ENCODE data around the gene VSTM2L. TPM values are rescaled to one million over a fixed set of nuclear protein-coding genes. Genes with fewer than 3 reads are reported as not detected.
A peak's percentile ranks its signal among the peaks of the same experiment; 100 is the strongest.

Gene VSTM2L
- total and polyA plus RNA-seq, 2 of the 13 experiments (the other 11 are each of a cell fraction or from before 2014, with no cell fraction given) = not detected

DNA sequence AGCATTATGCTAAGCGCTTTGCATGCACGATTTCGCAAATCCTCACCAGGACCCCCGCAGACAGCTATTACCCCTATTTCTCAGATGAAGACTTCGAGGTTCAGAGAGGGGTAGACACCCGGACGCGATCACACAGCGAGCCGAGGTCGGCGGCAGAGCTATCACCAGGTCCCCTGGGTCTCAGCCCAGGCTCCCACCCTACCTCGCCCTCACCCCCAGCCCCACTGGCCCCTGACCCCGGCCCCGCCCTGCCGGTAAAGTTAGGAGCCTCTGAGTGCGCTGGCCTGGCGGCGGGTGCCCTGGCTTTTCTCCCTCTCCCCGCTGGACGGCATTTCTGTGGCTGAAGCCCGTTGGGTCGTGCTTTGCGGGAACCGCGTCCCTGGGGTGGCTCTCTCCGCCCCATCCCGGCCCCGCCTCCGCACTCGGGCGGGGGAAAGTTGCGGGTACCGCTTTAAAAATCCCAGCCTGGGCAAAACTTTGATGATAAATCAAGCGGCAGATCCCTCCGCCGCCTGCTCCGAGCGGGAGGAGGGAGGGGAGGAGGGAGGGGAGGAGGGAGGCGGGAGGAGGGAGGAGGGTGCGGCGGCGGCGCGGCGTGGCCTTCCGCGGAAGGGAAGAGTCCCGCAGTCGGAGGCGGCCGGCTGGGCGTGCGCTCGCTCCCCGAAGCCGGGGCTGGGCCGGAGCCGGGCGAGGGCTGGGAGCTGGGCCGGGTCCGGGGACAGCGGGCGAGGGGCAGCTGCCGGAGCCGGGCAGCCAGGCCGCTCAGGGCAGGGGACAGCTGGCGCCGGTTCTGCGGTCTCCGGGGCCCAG, at the start of gene VSTM2L (continued):
- TF ChIP-seq, protein P1, sequence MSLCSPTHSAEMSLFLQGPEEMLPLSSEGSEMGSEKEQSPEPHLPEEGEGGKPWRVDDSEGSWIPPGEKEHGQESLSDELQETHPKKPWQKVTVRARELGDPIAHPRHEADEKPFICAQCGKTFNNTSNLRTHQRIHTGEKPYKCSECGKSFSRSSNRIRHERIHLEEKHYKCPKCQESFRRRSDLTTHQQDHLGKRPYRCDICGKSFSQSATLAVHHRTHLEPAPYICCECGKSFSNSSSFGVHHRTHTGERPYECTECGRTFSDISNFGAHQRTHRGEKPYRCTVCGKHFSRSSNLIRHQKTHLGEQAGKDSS (CRISPR knock-in tag; IDR thresholded peaks at IDR 0.05; ENCODE audit: borderline replicate concordance, low read depth) = no peak
- 0 out of 2 replicates have a peak, but pooled peaks have one; percentile 26 for TF ChIP-seq TMF1 (CRISPR knock-in tag; IDR thresholded peaks at IDR 0.05; ENCODE audit: low read depth)
- TF ChIP-seq CHCHD3 (CRISPR knock-in tag; IDR thresholded peaks at IDR 0.05) = 0 out of 2 replicates have a peak, but pooled peaks have one; percentile 23

DNA sequence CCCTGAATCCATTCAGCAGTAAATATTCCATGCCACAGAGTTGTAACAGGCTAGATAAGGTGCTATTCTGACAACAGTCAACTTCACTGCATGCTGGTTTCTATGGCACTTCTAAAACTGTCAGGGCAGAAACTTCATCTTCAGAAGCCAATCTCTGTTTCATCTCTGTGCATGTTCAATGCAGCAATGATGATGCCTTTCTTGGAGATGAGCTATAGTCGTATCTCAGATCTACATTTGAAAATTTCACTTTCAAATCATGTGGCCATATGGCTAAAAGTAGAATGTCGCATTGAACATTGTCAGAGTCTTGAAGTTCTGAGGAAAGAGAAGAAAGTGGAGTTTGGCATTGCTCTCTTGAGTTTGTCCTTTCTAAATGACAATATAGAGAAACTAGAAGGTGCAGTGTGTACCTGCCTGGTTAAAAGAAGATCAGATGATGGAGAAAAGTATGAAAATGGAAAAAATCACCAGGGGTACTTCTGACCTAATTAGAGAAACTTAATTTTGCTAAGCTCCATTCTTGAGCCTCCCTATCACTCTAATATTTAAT, 49.0 kb upstream of the VSTM2L start:
- BruUV-seq (replicated peaks) = no TSS peak
- H4K20me1 ChIP-seq (ENCODE audit: insufficient read depth, low read length) = no peaks in the 10 kb centered on the region
- peaks cover 9 to 48% of the 10 kb centered on the region in 2 experiments for H3K36me3 ChIP-seq (replicated peaks in 1 of 2; ENCODE audit: control insufficient read depth in 1 of 2, insufficient read depth in 2 of 2, low read length in 2 of 2)
- POLR2A ChIA-PET = no interaction called here
- FAIRE-seq (no peak), DNase-seq (ENCODE audit: low spot score) (no peak), ATAC-seq (no peak)
- in situ Hi-C loops (cut with HindIII; ENCODE audit: extremely low pct_ligation_motif_present, low pct_unique_long_range_greater_than_20kb) = no loop called here
- H3K4me1 ChIP-seq (ENCODE audit: insufficient read depth, low read length) = no peaks in the 10 kb centered on the region
- WGBS (ENCODE audit: low lambda C conversion rate) = 96% methylated on average over 2 of the region's 2 CpGs
- intact Hi-C loops (cut with micrococcal nuclease; ENCODE audit: unreplicated experiment) = no loop called here
- CTCF ChIA-PET (ENCODE audit: low intra/inter-chr PET ratio, low total read pairs) = no interaction called here
- H3K27ac ChIP-seq (ENCODE audit: extremely low read length, insufficient read depth, low read length) = no peak overlapping the region
- H3K9me3 ChIP-seq (ENCODE audit: low read length) = no peaks in the 10 kb centered on the region
- H2AFZ ChIP-seq (ENCODE audit: low read length) = no peak overlapping the region
- no peak overlapping the region for H3K4me2 ChIP-seq (ENCODE audit: low read depth, low read length)
- no peaks in the 10 kb centered on the region for H3K27me3 ChIP-seq (ENCODE audit: control insufficient read depth in 1 of 2, insufficient read depth in 2 of 2, low read length in 2 of 2)
- H3K79me2 ChIP-seq (ENCODE audit: insufficient read depth, low read length) = no peaks in the 10 kb centered on the region
- no peak overlapping the region for H3K9ac ChIP-seq (ENCODE audit: insufficient read depth, low read depth, low read length)
- H3K4me3 ChIP-seq (replicated peaks in 1 of 3; ENCODE audit: insufficient read depth in 1 of 3, low read depth in 2 of 3, low read length in 3 of 3) = no peak overlapping the region
- TF ChIP-seq ZNF607 (CRISPR knock-in tag; IDR thresholded peaks at IDR 0.05; ENCODE audit: borderline replicate concordance) (no peak), TAF1 (CRISPR knock-in tag; IDR thresholded peaks at IDR 0.05) (no peak), DNMT1 (CRISPR knock-in tag; IDR thresholded peaks at IDR 0.05) (no peak), ZNF670 (CRISPR knock-in tag; IDR thresholded peaks at IDR 0.05; ENCODE audit: borderline replicate concordance) (no peak), JARID2 (CRISPR knock-in tag; IDR thresholded peaks at IDR 0.05; ENCODE audit: insufficient replicate concordance) (no peak), THAP11 (CRISPR knock-in tag; IDR thresholded peaks at IDR 0.05) (no peak), ZNF629 (CRISPR knock-in tag; conservative IDR thresholded peaks at IDR 0.05) (no peak), FOXK2 (IDR thresholded peaks at IDR 0.05) (no peak), NFKBIZ (CRISPR knock-in tag; IDR thresholded peaks at IDR 0.05) (no peak), GPN1 (CRISPR knock-in tag; IDR thresholded peaks at IDR 0.05; ENCODE audit: borderline replicate concordance) (no peak), ZNF143 (CRISPR knock-in tag; IDR thresholded peaks at IDR 0.05) (no peak)
- TF ChIP-seq, protein P2, sequence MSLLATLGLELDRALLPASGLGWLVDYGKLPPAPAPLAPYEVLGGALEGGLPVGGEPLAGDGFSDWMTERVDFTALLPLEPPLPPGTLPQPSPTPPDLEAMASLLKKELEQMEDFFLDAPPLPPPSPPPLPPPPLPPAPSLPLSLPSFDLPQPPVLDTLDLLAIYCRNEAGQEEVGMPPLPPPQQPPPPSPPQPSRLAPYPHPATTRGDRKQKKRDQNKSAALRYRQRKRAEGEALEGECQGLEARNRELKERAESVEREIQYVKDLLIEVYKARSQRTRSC (CRISPR knock-in tag; IDR thresholded peaks at IDR 0.05; ENCODE audit: low read depth) = no peak
- TF ChIP-seq, protein P3, sequence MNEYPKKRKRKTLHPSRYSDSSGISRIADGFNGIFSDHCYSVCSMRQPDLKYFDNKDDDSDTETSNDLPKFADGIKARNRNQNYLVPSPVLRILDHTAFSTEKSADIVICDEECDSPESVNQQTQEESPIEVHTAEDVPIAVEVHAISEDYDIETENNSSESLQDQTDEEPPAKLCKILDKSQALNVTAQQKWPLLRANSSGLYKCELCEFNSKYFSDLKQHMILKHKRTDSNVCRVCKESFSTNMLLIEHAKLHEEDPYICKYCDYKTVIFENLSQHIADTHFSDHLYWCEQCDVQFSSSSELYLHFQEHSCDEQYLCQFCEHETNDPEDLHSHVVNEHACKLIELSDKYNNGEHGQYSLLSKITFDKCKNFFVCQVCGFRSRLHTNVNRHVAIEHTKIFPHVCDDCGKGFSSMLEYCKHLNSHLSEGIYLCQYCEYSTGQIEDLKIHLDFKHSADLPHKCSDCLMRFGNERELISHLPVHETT (CRISPR knock-in tag; conservative IDR thresholded peaks at IDR 0.05) = no peak
- TF ChIP-seq, protein P4, sequence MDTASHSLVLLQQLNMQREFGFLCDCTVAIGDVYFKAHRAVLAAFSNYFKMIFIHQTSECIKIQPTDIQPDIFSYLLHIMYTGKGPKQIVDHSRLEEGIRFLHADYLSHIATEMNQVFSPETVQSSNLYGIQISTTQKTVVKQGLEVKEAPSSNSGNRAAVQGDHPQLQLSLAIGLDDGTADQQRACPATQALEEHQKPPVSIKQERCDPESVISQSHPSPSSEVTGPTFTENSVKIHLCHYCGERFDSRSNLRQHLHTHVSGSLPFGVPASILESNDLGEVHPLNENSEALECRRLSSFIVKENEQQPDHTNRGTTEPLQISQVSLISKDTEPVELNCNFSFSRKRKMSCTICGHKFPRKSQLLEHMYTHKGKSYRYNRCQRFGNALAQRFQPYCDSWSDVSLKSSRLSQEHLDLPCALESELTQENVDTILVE (CRISPR knock-in tag; IDR thresholded peaks at IDR 0.05) = no peak
- TF ChIP-seq, protein P5, sequence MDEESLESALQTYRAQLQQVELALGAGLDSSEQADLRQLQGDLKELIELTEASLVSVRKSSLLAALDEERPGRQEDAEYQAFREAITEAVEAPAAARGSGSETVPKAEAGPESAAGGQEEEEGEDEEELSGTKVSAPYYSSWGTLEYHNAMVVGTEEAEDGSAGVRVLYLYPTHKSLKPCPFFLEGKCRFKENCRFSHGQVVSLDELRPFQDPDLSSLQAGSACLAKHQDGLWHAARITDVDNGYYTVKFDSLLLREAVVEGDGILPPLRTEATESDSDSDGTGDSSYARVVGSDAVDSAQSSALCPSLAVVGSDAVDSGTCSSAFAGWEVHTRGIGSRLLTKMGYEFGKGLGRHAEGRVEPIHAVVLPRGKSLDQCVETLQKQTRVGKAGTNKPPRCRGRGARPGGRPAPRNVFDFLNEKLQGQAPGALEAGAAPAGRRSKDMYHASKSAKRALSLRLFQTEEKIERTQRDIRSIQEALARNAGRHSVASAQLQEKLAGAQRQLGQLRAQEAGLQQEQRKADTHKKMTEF (CRISPR knock-in tag; IDR thresholded peaks at IDR 0.05) = no peak

Data from HepG2 (cell line).